Spinal cord (tissue), 10 donors: ENCODE results near the gene MRPL28. TPM values are rescaled to one million over a fixed set of nuclear protein-coding genes. Genes with fewer than 3 reads are reported as not detected.
"Not testable (repeated sequence)": the region's sequence is repeated elsewhere in the genome, so short reads cannot be mapped to it uniquely, and the experiment has no call there.

Experiments used
- DNase-seq, 6 donors: peaks; one replicate each; pipeline versions ENCODE4 v3.0.0 to v3.0.0-alpha.2; 2013 to 2015; ENCODE audit warnings: low spot score in 6 of 6, low read depth in 4 of 6
- H3K27ac ChIP-seq: one replicate; pipeline ENCODE4 v1.5.1; 2013; ENCODE audit warnings: low read depth, low read length, control low read depth
- H3K27me3 ChIP-seq: one replicate; pipeline ENCODE4 v1.6.1; 2013; ENCODE audit warnings: low read length; ENCODE audit not compliant: control insufficient read depth, insufficient read depth
- H3K36me3 ChIP-seq: one replicate; pipeline ENCODE4 v1.6.1; 2013; ENCODE audit warnings: low read length; ENCODE audit not compliant: control insufficient read depth, insufficient read depth
- H3K4me1 ChIP-seq: one replicate; pipeline ENCODE4 v1.6.1; 2013; ENCODE audit warnings: low read length; ENCODE audit not compliant: control insufficient read depth, insufficient read depth
- H3K4me3 ChIP-seq: one replicate; pipeline ENCODE4 v1.5.1; 2013; ENCODE audit warnings: low read depth, low read length, control low read depth
- H3K9me3 ChIP-seq: one replicate; pipeline ENCODE4 v1.6.1; 2013; ENCODE audit warnings: low read length; ENCODE audit not compliant: control insufficient read depth, insufficient read depth
- WGBS: methylation state at CpG from one replicate; pipeline ENCODE4 v1.1.5; 2013; ENCODE audit warnings: missing lambda C conversion rate; ENCODE audit not compliant: insufficient coverage; 5-methylcytosine and 5-hydroxymethylcytosine counted together
- polyA plus RNA-seq, 2 donors: library from polyadenylated mRNA; unstranded; fragments of 120-200 nt; gene quantifications; one replicate each; pipeline ENCODE4 v1.2.1, GENCODE V29; 2013; ENCODE audit not compliant: insufficient read length in 2 of 2
- total RNA-seq, 2 donors: library from RNA; depleted of rRNA in 1 of 2; stranded (reverse); fragments of 120-200 nt in 1 of 2; fragments of >200 nt in 1 of 2; gene quantifications; one replicate each; pipeline versions ENCODE4 v1.2.3 to v1.2.4, GENCODE V29; 2013 to 2014
- donor health status: healthy.

MRPL28 gene
- total and polyA plus RNA-seq, 4 donors, result 43.4 to 114 (median 93.1) TPM

GRCh38 chr16:341974-342336 is 28.4 kb downstream of the MRPL28 start:
- H3K4me3 ChIP-seq, H3K27ac ChIP-seq, H3K9me3 ChIP-seq, H3K27me3 ChIP-seq, DNase-seq: not testable (repeated sequence)
- H3K4me1 ChIP-seq, result peaks cover 10% of the 10 kb centered on the region
- peaks cover 67% of the 10 kb centered on the region for H3K36me3 ChIP-seq
- 92% methylated on average over 11 of the region's 13 CpGs for WGBS

GRCh38 chr16:341095-341973 is 29.0 kb downstream of the MRPL28 start:
- DNase-seq, H3K27ac ChIP-seq, H3K4me3 ChIP-seq, H3K27me3 ChIP-seq, H3K9me3 ChIP-seq: not testable (repeated sequence)
- WGBS, result 97% methylated on average over 36 of the region's 47 CpGs
- Histone ChIP-seq H3K4me1 (peaks cover 10% of the 10 kb centered on the region), H3K36me3 (peaks cover 61% of the 10 kb centered on the region)

DNA sequence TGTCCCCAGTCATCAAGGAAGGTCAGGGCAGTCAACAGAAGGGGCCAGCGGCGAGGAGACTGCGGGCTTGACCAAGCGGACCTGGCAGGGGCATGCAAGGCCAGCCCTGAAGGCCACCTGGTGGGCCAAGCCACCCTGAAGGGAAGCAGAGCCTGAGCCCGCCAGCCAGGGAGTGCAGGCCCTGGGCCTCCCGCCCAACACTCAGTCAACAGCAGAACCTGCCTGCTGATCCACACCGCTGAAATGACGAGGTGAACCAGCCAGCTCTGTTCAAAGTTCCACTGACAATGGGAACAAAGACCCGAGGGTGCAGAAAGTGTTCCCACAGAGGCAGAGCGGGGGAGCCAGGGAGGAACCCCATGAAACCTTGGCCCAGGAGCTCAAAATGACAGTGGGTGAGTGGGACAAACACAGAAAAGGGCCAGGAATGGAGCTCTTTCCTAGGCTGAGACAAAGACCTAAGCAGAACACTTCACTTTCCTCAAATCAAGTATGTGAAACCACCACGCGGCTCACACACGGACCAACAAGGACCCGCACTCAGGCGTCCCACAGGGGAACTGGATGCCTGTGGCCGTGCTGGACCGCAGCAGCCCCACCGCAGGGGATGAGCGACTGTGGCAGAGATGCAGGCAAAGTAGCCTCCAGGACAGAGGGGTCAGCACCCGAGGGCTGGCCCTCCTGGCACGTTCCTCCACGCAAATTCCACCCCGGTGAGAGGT is 29.8 kb downstream of the MRPL28 start:
- no peak for DNase-seq
- no peaks in the 10 kb centered on the region for H3K27me3 ChIP-seq
- H3K27ac ChIP-seq, result no peak overlapping the region
- no peaks in the 10 kb centered on the region for H3K9me3 ChIP-seq
- no peak overlapping the region for H3K4me3 ChIP-seq
- 97% methylated on average over 21 of the region's 23 CpGs for WGBS
- H3K36me3 ChIP-seq, result peaks cover 54% of the 10 kb centered on the region
- peaks cover 10% of the 10 kb centered on the region for H3K4me1 ChIP-seq

DNA sequence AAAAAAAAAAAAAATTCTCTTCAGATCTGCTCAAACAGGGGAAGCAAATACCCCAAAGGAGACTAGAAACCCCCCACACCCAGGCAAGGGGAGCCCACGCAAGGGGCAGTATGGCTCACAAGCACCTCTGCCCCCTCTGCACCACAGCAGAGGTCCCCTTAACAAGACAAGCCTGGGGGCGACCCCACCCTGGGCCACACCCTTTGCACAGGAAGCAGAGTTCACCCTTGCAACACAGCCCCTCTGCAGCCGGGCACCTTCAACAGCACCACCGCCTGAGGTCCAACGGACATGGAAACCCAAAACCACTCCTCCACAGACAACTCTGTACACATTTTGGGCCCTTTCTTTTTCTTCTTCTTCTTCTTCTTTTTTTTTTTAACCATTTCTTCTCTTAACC is 30.7 kb downstream of the MRPL28 start:
- no peak overlapping the region for H3K27ac ChIP-seq
- peaks cover 48% of the 10 kb centered on the region for H3K36me3 ChIP-seq
- 89% methylated on average over 5 of the region's 5 CpGs for WGBS
- H3K9me3 ChIP-seq, result no peaks in the 10 kb centered on the region
- no peaks in the 10 kb centered on the region for H3K27me3 ChIP-seq
- H3K4me1 ChIP-seq, result peaks cover 10% of the 10 kb centered on the region
- no peak for DNase-seq
- H3K4me3 ChIP-seq, result no peak overlapping the region

DNA sequence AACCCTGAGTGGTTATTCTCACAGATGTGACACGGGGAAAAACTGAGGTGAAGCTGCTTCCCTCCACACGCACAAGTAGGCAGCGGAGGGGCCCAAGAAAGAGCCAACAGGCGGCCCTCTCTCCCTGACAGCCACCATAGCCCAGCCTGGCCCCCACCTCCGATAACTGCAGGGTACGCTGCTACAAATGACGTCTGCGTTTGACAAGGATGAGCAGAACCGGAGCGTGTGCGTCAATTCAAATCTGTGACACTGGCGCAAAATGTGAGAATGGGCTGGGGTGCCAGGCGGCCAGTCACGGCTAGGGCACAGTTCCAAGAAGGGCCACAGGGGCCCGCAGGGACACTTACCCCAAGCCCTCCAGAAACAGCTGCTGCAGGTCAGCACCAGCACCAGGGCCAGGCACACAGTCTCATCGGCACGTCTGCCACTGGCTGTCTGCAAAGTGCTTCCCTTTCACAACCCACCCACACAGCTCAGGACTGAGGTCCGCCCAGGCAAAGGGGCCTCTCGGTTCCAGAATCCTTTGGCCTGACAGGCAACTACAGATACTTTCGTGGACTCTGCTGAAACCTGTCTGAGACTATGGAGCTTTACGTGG is 32.3 kb downstream of the MRPL28 start:
- peaks cover 32% of the 10 kb centered on the region for H3K36me3 ChIP-seq
- no peaks in the 10 kb centered on the region for H3K9me3 ChIP-seq
- DNase-seq, result no peak
- WGBS, result 70% methylated on average over 21 of the region's 21 CpGs
- H3K27ac ChIP-seq, result no peak overlapping the region
- peaks cover 10% of the 10 kb centered on the region for H3K4me1 ChIP-seq
- H3K4me3 ChIP-seq, result no peak overlapping the region
- H3K27me3 ChIP-seq, result no peaks in the 10 kb centered on the region

DNA sequence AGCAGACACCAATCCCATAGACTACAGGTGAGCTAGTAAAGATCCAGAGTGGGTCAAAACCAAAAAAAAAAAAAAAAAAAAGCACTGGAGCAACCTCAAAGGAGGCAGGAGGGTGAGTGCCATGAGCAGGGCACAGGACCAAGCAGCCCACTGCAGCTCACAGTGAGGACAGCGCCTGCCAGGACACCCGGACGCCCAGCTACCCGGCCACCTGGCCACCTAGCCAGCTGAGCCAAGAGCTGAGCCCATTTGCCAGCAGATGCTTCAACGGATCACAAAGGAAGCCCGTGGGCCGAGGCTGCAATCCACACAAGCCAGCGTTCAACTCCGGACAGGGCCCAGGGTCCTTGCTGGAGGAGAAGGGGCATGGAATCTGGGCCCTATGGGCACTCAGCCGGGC is 32.9 kb downstream of the MRPL28 start:
- H3K27me3 ChIP-seq, result no peaks in the 10 kb centered on the region
- peaks cover 10% of the 10 kb centered on the region for H3K4me1 ChIP-seq
- WGBS, result 48% methylated on average over 10 of the region's 10 CpGs
- H3K4me3 ChIP-seq, result no peak overlapping the region
- no peaks in the 10 kb centered on the region for H3K9me3 ChIP-seq
- no peak overlapping the region for H3K27ac ChIP-seq
- peaks cover 26% of the 10 kb centered on the region for H3K36me3 ChIP-seq
- peak in 1 of 6 donors; percentile 29 for DNase-seq

GRCh38 chr16:336269-336668 is 34.1 kb downstream of the MRPL28 start:
- H3K9me3 ChIP-seq, result no peaks in the 10 kb centered on the region
- peaks cover 25% of the 10 kb centered on the region for H3K36me3 ChIP-seq
- no peaks in the 10 kb centered on the region for H3K27me3 ChIP-seq
- no peak overlapping the region for H3K27ac ChIP-seq
- H3K4me3 ChIP-seq, result no peak overlapping the region
- peaks cover 16% of the 10 kb centered on the region for H3K4me1 ChIP-seq
- WGBS, result 91% methylated on average over 11 of the region's 11 CpGs
- no peak for DNase-seq

DNA sequence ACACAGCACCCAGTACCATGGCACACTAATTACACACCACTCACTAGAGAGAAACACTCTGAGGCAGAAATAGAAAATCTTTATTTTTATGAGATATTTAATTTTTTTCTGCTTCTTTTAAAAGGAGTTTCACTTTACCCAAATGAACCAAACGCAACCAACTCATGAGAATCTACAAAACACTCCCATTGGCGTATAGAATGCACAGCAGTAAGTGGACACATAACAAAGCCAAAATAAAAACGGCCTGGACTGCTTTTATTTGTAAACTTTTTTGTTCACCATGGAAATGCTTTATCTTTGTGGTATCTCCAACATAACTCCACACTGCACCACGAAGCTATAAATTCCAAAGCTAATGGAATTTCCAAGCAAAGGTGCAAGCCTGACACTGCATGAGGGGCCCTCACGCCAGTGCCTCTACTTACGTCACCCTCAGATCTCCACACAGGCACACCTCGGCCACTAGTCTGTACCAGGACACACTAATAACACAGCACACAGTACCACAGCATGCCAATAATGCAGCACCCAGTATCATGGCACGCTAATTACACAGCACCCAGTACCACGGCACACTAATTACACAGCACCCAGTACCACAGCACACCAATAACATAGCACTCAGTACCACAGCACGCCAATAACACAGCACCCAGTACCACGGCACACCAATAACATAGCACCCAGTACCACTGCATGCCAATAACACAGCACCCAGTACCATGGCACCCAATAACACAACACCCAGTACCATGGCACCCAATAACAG is 35.3 kb downstream of the MRPL28 start:
- H3K27ac ChIP-seq, H3K9me3 ChIP-seq, DNase-seq, H3K27me3 ChIP-seq, H3K4me3 ChIP-seq: not testable (repeated sequence)
- whole genome bisulfite sequencing, result 93% methylated on average over 7 of the region's 11 CpGs
- H3K36me3 ChIP-seq, result peaks cover 13% of the 10 kb centered on the region
- H3K4me1 ChIP-seq, result peaks cover 21% of the 10 kb centered on the region

- not testable (repeated sequence) for H3K4me3 ChIP-seq, H3K9me3 ChIP-seq, H3K27ac ChIP-seq, H3K27me3 ChIP-seq, DNase-seq
- Histone ChIP-seq H3K4me1 (peaks cover 21% of the 10 kb centered on the region), H3K36me3 (peaks cover 12% of the 10 kb centered on the region)
- 100% methylated on average over 5 of the region's 5 CpGs for WGBS
These were observed 36.0 kb downstream of the MRPL28 start for GRCh38 chr16:334164-334832.
